GM23248 (cell line): ENCODE data around the gene WIPI1. TPM values are rescaled to one million over a fixed set of nuclear protein-coding genes. Genes with fewer than 3 reads are reported as not detected.

Source experiments
- DNase-seq: peaks from one replicate; pipeline ENCODE4 v3.0.0-alpha.2; 2015
- H2AFZ ChIP-seq: fragments of 200-600 bp; sonication (generic); 2 replicates; pipeline ENCODE4 v1.6.1; 2016; ENCODE audit warnings: antibody characterized with exemption
- H3F3A ChIP-seq: fragments of 200-600 bp; sonication (generic); 2 replicates; pipeline ENCODE4 v1.6.1; 2016; ENCODE audit warnings: mild to moderate bottlenecking, antibody characterized with exemption, mixed run types; ENCODE audit not compliant: insufficient read depth
- H3K27ac ChIP-seq: fragments of 200-600 bp; sonication (generic); 2 replicates; pipeline ENCODE4 v1.5.1; 2016; ENCODE audit warnings: mild to moderate bottlenecking
- H3K27me3 ChIP-seq: fragments of 200-600 bp; sonication (generic); replicated peaks from 2 replicates; pipeline ENCODE4 v1.6.1; 2016; ENCODE audit warnings: mild to moderate bottlenecking; ENCODE audit not compliant: insufficient read depth
- H3K36me3 ChIP-seq: fragments of 200-600 bp; sonication (generic); 2 replicates; pipeline ENCODE4 v1.6.1; 2016; ENCODE audit warnings: low read depth, mild to moderate bottlenecking
- H3K4me1 ChIP-seq: fragments of 200-600 bp; sonication (generic); 2 replicates; pipeline ENCODE4 v1.6.1; 2016; ENCODE audit warnings: mild to moderate bottlenecking; ENCODE audit not compliant: insufficient read depth
- H3K4me2 ChIP-seq: fragments of 200-600 bp; sonication (generic); one replicate; pipeline ENCODE4 v1.6.1; 2016; ENCODE audit warnings: mild to moderate bottlenecking; ENCODE audit not compliant: unreplicated experiment
- H3K4me3 ChIP-seq: fragments of 200-600 bp; sonication (generic); 2 replicates; pipeline ENCODE4 v1.5.1; 2016; ENCODE audit warnings: mild to moderate bottlenecking
- H3K79me2 ChIP-seq: fragments of 200-600 bp; sonication (generic); 2 replicates; pipeline ENCODE4 v1.6.1; 2016; ENCODE audit warnings: mild to moderate bottlenecking; ENCODE audit not compliant: insufficient read depth
- H3K9ac ChIP-seq: fragments of 200-600 bp; sonication (generic); 2 replicates; pipeline ENCODE4 v1.6.1; 2016; ENCODE audit warnings: mild to moderate bottlenecking
- H3K9me2 ChIP-seq: fragments of 200-600 bp; sonication (generic); 2 replicates; pipeline ENCODE4 v1.6.1; 2016; ENCODE audit warnings: mixed run types, mild to moderate bottlenecking, moderate library complexity; ENCODE audit not compliant: insufficient read depth
- H3K9me3 ChIP-seq: fragments of 200-600 bp; sonication (generic); one replicate; pipeline ENCODE4 v1.6.1; 2017; ENCODE audit warnings: low read depth
- H4K20me1 ChIP-seq: fragments of 200-600 bp; sonication (generic); 2 replicates; pipeline ENCODE4 v1.6.0; 2016; ENCODE audit not compliant: insufficient read depth
- EZH2 ChIP-seq: fragments of 200-600 bp; sonication (generic); IDR thresholded peaks from 2 replicates; pipeline ENCODE4 v1.6.1; 2018; ENCODE audit warnings: antibody characterized with exemption, mild to moderate bottlenecking; ENCODE audit not compliant: insufficient read depth, poor library complexity, severe bottlenecking
- EZH2phosphoT487 ChIP-seq: fragments of 200-600 bp; sonication (generic); IDR thresholded peaks from 2 replicates; pipeline ENCODE4 v1.6.1; 2018; ENCODE audit warnings: antibody characterized with exemption, moderate library complexity, mild to moderate bottlenecking, low read depth; ENCODE audit not compliant: insufficient read depth
- WGBS, 2 experiments: methylation state at CpG; one replicate each; pipeline ENCODE4 v1.1.6; 2015 to 2017; ENCODE audit warnings: low lambda C conversion rate in 2 of 2, low coverage in 1 of 2; ENCODE audit errors: missing lambda C conversion rate in 2 of 2; 5-methylcytosine and 5-hydroxymethylcytosine counted together
- in situ Hi-C: fragments of 300-500 bp; cut with MboI; formaldehyde crosslinking; loops from 2 replicates; pipeline ENCODE4 v1.15.0; 2020
- polyA plus RNA-seq: library from polyadenylated mRNA; unstranded; fragments of >200 nt; fragmentation: Nextera tagmentation; extraction: Ambion mirVana; gene quantifications from 2 replicates; pipeline ENCODE4 v1.2.1, GENCODE V29; 2016
- total RNA-seq: library from RNA; depleted of rRNA; stranded (reverse); fragments of >200 nt; shearing (Covaris generic); gene quantifications from 2 replicates; pipeline ENCODE4 v1.2.3, GENCODE V29; 2014

WIPI1 gene
- total and polyA plus RNA-seq, 2 experiments from 2014 or later = 82.0 to 99.1 TPM

DNA sequence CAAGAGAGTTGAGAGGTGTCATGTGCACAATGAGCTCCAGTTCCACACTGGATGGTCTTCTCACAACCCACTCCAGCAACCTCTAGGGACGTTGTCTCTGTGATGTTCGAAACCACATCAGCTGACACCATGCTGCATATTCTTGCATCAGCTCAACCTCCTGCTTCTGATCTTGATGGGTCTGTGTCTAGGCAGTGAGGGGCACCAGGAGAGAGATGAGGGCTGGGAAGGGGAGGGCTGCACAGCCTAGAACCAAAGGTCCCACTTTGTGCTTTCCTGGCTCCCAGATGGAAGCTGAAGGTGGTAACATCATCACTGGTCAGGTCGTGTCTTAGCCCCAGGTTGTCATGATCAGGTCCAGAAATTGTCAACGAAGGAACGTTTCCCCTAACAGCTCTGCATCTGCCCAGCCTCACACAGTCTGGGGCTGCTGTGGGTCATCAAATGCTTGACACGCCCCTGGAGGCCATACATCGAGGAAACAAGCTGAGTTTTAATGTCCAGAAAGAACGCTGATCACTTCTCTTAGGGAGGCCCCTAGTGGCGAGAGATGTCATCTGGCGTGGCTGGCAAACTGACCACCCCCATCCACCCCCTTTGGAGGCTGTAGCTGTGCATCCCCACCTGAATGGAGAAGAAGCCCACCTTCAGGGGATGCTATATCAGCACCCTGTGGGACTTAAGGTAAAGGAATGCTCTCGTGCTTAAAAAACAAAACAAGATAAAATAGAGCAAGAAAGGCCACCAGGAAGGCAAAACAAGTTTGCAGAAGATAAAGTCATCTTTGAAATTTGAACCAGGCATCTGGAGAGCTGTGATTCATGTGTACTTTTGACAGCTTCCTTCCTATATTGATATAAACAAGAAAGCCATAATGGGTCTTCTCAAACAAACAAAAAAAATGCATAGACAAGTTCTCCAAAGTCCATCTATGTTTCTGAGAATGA, 58.3 kb downstream of the WIPI1 start:
- H3K27me3 ChIP-seq = no peaks in the 10 kb centered on the region
- no peaks in the 10 kb centered on the region for H3K9me2 ChIP-seq
- peaks cover 22% of the 10 kb centered on the region for H3K4me1 ChIP-seq
- H3K9ac ChIP-seq = peak overlapping the region; percentile 63
- no peaks in the 10 kb centered on the region for H4K20me1 ChIP-seq
- no peaks in the 10 kb centered on the region for H3K9me3 ChIP-seq
- H2AFZ ChIP-seq = peak overlapping the region; percentile 61
- peaks cover 21% of the 10 kb centered on the region for H3F3A ChIP-seq
- no peaks in the 10 kb centered on the region for H3K36me3 ChIP-seq
- WGBS, 2 experiments = 12 to 16% methylated on average over 11 of the region's 11 CpGs
- TF ChIP-seq EZH2phosphoT487 (no peak), EZH2 (no peak)
- in situ Hi-C loops = loop anchor here (10.0 kb wide), 1 partner anchor 134 kb away; no protein-coding TSS in a partner anchor
- H3K4me2 ChIP-seq = peak overlapping the region; percentile 54
- H3K4me3 ChIP-seq = peak overlapping the region; percentile 47
- DNase-seq = peak; percentile 89
- H3K27ac ChIP-seq = peak overlapping the region; percentile 61
- no peaks in the 10 kb centered on the region for H3K79me2 ChIP-seq

- H3K4me3 ChIP-seq = no peak overlapping the region
- DNase-seq = no peak
- H3K4me2 ChIP-seq = no peak overlapping the region
- H3K9me2 ChIP-seq = no peaks in the 10 kb centered on the region
- no peak for TF ChIP-seq EZH2phosphoT487
- TF ChIP-seq EZH2 = no peak
- H3K27me3 ChIP-seq = no peaks in the 10 kb centered on the region
- H3K4me1 ChIP-seq = peaks cover 22% of the 10 kb centered on the region
- no peak overlapping the region for H2AFZ ChIP-seq
- H4K20me1 ChIP-seq = no peaks in the 10 kb centered on the region
- H3K9me3 ChIP-seq = no peaks in the 10 kb centered on the region
- H3K36me3 ChIP-seq = no peaks in the 10 kb centered on the region
- H3K27ac ChIP-seq = no peak overlapping the region
- H3K79me2 ChIP-seq = no peaks in the 10 kb centered on the region
- in situ Hi-C loops = loop anchor here (10.0 kb wide), 1 partner anchor 132 kb away; no protein-coding TSS in a partner anchor
- H3K9ac ChIP-seq = no peak overlapping the region
- WGBS, 2 experiments = 85 to 88% methylated on average over 7 of the region's 7 CpGs
- H3F3A ChIP-seq = peaks cover 21% of the 10 kb centered on the region
Measured at GRCh38 chr17:68397108-68397536, 60.2 kb downstream of the WIPI1 start.

DNA sequence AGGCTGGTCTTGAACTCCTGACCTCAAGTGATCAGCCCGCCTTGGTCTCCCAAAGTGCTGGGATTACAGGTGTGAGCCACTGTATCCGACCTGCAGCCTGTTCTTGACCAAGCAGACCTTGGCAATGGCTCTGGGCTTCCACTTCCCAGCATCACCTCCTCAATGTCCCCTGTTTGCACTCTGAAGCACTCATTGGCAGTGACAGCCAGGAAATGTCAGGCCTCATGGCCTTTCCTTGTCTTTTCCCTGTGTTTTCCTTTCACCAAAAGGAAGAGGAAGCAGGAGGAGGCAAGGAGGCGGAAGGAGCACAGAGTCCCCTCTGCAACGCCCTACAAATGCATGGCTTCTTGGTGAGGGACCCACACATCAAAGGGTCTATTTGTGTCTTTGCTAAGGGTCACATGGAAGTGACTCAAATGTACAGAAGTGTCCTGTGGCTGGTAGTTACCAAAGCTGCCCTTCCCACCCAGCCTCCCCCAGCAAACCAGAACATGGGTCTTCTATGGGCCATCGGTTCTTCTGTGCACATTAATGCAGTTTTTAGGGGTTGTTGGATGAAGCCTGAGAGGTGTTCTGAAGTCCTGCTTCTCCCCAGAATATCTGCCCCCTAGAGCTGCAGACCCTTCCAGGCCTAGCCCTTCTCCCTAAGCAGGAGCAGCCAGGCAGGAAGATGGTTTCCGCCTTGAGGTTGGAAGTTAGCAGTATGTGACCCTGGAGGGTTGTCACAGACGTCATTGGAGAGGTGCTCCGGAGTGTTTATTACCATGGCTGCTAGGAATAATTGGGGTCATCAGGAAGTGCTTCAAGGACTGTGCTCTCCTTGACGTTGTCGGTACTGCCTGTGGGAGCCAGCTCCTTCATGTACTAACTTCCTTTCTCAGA, 60.8 kb downstream of the WIPI1 start:
- H3K4me3 ChIP-seq = no peak overlapping the region
- no peak for DNase-seq
- TF ChIP-seq EZH2phosphoT487 (no peak), EZH2 (no peak)
- in situ Hi-C loops = loop anchor here (10.0 kb wide), 1 partner anchor 132 kb away; no protein-coding TSS in a partner anchor
- peaks cover 21% of the 10 kb centered on the region for H3F3A ChIP-seq
- H4K20me1 ChIP-seq = no peaks in the 10 kb centered on the region
- no peaks in the 10 kb centered on the region for H3K36me3 ChIP-seq
- H3K9me3 ChIP-seq = no peaks in the 10 kb centered on the region
- no peaks in the 10 kb centered on the region for H3K27me3 ChIP-seq
- no peak overlapping the region for H2AFZ ChIP-seq
- no peak overlapping the region for H3K27ac ChIP-seq
- H3K4me2 ChIP-seq = no peak overlapping the region
- 82 to 87% methylated on average over 9 to 10 of the region's 10 CpGs for WGBS, 2 experiments
- no peaks in the 10 kb centered on the region for H3K79me2 ChIP-seq
- H3K4me1 ChIP-seq = peaks cover 26% of the 10 kb centered on the region
- no peaks in the 10 kb centered on the region for H3K9me2 ChIP-seq
- H3K9ac ChIP-seq = no peak overlapping the region
